Stimulated activated CD4-positive, alpha-beta T cell treated with anti-CD3 and anti-CD28 coated beads, Interleukin-15, amount 100 ng/mL, for 48 hours (primary cell): Measurements from ENCODE around the gene M1AP.
A peak's percentile ranks its signal among the peaks of the same experiment; 100 is the strongest.

ENCODE experiments used
- DNase-seq, 2 donors: peaks; one replicate each; pipeline ENCODE4 v3.0.0-alpha.2; 2020; ENCODE audit warnings: low read depth in 2 of 2

M1AP gene, protein sequence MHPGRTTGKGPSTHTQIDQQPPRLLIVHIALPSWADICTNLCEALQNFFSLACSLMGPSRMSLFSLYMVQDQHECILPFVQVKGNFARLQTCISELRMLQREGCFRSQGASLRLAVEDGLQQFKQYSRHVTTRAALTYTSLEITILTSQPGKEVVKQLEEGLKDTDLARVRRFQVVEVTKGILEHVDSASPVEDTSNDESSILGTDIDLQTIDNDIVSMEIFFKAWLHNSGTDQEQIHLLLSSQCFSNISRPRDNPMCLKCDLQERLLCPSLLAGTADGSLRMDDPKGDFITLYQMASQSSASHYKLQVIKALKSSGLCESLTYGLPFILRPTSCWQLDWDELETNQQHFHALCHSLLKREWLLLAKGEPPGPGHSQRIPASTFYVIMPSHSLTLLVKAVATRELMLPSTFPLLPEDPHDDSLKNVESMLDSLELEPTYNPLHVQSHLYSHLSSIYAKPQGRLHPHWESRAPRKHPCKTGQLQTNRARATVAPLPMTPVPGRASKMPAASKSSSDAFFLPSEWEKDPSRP

DNA sequence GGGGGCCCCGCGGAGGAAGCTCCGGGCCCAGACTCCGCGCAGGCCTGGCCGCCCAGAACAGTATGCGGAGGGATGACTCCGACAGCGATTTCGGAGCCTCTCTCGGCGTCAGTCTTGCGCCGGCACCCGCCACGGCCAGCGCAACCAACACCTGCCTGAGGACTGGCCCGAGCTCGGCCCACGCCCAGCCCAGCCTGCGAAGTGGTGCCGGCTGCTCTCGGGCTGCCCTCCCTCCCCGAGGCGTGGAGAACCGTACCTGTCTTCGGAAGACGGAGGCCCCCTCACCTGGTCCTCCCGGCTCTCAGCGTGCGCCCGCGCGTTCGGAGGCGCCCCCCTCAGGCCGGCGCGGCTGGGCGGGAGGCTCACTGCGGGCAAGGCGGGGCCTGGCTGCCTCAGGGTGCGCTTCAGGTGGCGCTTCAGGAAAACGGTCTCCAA is at the start of gene M1AP:
Gene M1AP, minus strand, starts transcription at position 322 of the 435 bp plus-strand sequence. CDS start 8,055 bp downstream, outside the sequence.
- DNase-seq = peak in 1 of 2 donors; percentile 3

DNA sequence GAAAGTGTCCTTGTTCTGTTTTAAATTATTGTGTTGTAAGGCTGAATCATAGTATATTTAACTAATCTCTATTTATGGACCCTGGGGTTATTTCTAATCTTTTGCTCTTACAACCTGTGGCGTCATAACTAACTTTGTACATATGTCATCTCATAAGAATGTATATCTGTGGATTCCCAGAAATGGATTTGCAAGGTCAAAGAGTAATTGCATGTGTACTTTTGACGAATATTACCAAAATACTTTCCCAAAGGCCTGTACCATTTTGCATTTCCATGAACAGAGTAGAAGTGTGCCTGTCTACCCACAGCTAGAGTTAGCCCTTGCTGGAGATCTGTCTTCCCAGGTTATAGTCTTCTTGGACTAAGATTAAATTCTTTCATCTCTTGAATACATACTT is 48.7 kb upstream of the M1AP start:
- no peak for DNase-seq

DNA sequence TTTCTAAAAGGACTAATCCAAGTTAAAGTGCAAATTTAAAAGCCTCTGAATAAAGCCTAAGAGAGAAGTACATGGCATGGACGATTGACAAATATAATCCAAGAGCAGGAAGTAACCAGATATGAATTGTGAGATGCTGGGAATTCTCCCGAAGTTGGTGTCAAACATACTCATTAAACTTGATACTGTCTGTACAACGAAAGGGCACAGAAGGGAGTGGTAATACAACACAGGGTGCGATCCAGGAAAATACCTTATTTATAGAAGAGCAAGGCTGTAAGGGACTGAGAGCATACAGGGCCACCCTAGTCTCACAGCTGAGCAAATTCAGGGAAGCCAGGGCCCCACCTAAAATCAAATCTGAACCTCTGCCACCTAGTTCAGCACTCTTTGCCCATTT is 47.5 kb upstream of the M1AP start:
- DNase-seq = no peak

DNA sequence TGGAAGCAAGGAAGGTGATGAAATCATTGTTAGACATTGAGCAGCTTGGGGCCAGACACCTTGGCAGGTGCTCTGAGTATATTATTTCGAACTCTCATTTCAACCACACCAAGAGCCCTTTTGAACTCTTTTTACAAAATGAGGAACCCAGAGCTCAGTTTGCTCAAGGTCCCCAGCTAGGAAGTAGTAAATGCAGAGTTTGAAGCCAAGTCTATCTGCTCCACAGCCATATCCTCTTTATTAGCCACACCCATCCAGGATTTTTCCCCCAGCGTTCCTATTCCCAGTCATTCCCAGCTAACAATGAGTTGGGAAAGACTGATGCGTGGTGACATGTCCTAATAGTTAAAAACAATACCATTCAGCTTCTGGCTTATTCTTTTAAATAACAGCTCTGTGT is 46.2 kb upstream of the M1AP start:
- no peak for DNase-seq

DNA sequence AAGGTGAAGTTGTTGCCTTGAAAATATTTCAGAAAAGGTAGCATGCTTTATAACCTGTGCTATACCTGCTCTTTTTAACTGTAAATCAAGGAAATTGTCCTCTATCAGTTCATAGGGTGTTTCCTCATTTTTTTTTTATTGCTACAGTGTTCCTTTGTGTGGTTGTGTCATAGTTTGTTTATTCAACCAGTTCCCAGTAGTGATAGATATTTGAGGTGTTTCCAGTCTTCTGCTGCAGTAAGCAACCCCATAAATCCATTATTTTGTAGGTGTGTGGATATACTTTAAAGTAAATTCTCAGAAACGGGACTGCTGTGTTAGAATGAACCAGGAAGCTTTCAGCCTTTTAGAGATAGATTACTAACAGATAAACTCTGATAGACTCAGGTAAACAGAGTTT is 45.5 kb upstream of the M1AP start:
- no peak for DNase-seq

DNA sequence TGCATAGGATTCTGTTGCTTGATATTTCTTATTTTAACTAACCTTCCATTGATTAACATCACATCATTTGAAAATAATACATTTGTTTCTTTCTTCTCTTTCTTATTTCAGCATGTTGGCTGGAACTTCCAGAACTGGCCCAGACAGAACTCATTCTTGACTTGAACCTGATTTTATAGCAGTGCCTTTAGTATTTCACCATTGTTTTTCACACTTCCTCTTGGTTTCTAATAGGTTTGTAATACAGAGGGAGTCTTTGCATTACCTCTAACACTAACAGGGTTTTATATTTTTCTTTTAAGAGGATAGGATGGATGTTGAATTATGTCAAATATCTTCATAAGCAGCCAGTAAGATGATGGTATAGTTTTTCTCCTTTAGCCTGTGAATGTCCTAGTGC is 45.1 kb upstream of the M1AP start:
- DNase-seq = no peak

DNA sequence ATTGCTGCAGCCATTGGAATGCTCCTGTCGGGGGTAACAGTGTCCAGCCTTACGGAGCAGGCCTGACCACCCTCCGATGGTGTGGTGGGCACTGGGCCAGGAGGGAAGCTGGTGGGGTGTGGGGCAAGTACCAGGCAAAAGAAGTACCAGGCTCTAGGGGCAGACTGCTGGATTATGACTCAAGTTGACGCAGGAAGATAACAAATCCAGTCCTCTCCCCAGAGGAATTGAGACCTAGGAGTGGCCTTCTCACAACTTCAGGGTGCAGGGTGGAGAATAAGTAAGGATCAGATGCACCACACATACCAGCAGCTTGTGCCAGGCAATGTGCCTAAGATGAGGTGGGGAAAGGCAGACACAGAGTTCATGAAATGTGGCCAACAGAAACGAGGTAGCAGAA is 43.8 kb upstream of the M1AP start:
- no peak for DNase-seq

DNA sequence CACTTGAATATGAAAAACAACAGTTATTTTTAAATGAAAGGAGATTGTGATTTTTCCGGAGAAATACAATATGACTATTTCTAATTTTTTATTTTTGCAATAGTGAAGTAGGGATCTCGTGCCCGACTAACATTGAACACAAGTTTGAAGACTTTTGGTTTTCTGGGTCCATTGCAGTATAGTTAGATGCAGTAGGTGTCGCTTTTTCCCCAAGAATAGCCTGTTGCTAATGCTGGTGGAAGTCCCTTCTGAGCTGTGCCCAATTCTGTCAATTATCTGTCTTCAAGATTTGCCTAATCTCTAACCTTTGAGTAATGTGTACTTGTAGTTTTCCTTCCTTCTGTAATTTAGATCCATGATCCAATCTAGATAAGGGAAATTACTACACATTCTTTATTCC is 42.4 kb upstream of the M1AP start:
- no peak for DNase-seq

DNA sequence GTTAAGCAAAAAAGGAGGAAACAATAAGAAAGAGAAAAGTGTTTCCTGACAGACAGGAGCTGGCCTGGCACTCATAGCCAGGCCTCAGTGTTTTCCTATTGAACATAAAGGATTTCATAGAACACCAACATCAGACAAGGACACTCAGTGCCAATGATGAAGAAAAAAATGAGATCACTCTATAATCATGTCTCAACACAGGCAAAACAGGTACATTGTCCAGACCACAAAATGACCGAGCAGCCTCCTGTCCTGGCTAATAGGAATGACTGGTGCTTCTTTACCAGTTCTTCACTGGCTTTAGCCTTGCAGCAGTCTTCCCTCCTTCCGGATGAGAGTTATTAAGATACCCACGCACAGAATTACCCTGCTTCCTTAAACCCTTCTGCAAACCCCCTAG is 41.5 kb upstream of the M1AP start:
- no peak for DNase-seq

DNA sequence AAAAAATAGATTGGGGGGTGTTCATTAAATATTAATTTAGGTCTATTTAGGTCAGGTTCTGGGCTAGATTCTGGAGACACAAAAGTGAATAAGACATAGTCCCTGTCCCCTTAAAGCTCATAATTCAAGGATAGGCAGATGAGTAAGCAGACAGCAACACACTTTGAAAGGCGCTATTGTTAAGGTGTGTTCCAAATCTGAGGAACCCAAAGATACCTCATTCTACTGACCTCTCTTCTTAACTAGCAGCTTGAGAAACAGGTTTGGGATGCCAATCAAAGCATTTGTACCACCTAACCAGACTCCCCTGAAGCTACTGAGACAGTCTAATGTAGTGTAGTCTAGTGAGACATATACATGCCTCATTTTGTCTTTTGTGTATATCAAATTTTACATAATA is 40.8 kb upstream of the M1AP start:
- DNase-seq = no peak

DNA sequence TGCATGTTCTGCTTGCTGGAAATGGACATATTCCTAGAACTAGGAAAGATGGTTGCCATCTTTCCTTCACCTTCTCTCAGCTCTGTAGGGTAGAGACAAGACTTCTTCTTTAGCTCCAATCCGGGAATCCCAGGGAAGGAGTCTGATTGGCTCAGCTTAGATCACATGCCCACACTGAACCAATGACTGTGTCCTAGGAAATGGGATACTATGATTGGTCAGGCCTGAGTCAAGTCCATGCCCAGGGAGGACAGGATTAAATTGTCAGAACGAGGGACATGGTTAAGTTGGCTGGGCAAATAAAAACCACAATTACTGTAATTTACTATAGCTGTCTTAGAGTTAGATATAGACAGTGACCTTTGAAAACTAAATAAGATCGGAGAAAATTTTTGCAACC is 37.3 kb upstream of the M1AP start:
- DNase-seq = no peak

DNA sequence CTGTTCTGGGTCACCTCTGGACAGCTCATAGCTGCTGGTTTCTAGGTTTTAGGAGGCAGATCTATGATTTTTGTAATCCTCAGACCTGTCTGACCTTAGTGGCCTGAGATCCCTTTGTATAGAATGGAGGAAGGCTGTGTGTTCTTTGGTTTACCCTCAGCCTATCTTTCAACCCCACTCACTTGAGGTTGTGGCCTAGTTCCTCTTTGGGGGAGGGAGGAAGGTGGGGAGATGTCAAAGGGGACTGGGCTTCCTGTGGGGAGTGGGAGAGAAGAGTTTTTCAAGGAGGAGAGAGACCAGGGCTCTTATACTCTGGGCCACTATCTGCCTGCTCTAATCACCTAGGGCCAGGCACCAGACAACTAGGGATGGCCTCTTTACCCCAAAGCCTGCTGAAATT is 34.4 kb upstream of the M1AP start:
- DNase-seq = no peak

DNA sequence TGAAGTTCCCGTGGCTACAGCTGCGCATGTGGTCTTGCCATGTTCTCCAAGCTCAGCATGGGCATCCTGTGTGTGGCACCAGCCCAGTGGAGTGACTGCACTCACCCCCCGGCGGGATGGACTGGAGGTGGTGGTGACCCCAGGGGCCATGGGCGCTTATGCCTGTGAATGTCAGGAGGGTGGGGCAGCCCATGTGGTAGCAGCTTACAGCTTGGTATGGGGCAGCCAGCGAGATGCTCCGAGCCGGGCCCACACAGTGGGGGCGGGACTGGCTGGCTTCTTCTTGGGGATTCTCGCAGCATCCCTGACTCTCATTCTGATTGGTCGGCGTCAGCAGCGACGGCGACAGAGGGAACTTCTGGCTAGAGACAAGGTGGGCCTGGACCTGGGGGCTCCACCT is 31.5 kb upstream of the M1AP start:
- no peak for DNase-seq

DNA sequence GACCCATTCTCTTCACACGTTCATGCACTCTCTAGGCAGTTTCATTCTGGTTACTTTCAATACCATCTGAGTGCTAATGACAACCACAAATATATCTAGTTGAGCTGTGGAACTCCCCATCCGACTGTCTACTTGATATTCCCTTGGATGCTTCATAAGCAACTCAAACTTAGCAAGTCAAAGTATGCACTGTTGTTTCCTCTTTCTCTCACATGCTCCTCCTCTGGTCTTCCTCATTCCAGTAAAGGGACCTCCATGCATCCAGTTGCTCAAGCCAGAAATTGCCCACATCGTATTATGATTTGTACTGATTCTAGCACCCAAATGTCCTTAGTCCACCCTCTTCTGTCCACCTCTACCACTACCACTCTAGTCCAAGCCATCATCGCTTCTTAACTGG is 28.2 kb upstream of the M1AP start:
- DNase-seq = no peak

DNA sequence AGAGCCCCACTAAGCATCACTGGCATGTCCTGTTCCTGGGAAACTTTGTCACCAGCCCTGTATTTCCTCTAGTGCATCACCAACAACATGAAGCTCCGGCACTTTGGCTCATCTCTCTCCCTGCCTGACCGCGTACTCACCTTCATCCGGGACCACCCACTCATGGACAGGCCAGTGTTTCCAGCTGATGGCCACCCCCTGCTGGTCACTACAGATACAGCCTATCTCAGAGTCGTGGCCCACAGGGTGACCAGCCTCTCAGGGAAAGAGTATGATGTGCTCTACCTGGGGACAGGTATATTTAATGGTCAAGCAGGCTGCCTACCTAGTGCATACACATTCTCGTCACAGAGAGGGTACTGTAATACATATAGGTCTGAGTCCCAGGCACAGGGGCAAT is 27.0 kb upstream of the M1AP start:
- no peak for DNase-seq

DNA sequence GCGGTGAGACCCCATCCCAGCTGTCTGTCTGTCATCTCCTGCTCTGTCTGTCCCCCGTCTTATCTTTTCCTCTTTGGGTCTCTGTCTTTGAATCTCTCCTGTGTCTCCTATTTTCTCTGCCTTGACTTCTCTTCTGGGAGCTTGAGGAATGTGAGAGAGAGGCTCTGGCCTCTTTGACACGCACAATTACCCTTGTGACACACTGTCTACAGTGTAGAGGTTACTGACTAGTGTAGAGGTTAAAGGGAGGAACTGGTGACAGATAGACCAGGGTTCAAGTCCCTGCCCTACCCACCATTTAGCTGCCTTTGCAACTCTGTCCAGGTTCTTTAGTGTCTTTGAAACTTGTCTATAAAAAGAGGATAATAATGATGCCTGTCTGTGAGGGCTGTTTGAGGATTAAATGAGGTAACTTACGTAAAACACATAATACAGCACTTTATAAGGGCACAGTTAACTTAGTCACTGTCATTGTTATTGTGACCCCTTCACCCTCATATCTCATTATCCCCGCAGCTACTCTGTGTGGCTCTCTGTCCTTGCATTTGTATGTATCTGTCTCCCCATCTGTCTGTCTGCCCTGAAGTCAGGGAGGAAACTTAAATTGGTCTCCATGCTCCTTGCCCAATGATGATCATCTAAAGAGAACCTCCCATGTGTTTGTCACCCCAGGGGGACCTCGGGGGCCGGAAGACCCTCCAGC is 25.8 kb upstream of the M1AP start:
- DNase-seq = no peak

DNA sequence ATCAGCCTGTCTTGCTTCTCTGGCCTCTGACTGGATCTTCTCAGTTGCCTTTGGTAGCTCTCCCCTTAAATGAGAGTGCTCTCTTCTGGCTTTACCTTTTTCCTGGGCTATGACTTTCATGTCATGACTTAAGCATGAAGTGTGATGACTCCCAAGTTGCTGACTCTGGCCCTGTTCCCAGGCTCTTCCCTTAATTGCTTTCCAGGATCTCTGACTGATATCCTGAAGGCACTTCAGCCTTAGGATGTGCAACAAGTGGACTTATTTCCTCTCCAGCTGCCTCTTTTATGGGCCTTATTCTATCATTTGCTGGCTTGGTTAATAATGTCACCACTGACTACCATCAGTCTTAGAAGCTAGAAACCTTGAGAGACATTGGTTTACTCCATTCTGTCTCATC is 23.3 kb upstream of the M1AP start:
- DNase-seq = no peak

DNA sequence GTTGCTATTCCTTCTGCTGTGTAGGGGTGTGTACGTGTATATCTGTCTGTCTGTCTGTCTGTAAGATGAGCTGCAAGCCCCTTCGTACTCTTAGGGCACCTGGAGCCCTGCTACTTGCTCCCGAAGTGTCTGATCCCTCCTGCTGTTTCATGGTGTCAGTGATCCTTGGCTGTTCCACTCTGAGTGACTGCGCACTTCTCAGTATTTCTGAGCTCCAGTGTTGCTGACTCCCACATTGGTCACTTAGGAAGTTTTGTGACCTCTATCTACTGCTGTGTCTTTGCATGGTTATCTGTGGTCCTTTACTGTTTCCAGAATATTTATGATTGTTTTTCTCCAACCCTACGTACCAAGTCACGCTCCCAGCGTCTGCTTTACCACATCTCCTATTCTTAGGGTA is 22.1 kb upstream of the M1AP start:
- no peak for DNase-seq

DNA sequence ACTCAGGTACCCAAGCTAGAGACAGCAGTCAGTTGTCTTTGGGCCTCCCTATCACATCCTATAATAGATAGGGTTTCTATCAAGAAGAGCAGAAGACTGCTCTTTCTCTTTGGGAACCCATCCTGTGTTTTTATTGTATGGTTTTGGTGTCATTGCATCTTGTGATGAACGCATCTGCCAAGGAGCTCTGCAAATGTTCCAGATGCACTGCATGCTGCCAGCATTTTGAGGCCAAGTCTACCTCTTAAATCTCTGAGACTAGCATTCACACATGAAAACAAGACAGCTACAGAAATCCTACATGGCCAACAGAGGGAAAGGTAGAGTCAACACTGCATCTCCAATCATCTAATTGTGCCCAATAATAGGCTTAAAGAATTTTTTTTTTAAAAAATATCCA is 20.0 kb upstream of the M1AP start:
- DNase-seq = no peak

DNA sequence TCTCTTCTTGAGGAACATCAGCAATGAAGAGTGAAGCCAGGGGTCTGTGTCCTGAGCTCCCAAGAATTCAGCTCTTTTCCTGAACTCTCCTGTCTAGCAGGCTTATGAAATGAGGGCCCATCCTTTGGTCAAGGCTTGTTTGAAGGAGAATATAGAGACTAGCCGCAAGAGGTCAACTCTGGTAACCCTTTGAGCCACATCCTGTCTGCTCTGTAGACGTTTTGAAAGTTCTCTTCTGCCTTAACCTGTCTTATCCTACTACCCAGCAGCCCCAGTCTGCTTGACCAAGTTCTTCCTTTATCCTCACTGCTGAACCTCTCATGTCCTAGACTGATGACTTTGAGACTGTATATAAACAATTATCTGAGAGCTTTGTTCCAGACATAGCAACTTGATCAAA is 11.3 kb upstream of the M1AP start:
- DNase-seq = no peak

DNA sequence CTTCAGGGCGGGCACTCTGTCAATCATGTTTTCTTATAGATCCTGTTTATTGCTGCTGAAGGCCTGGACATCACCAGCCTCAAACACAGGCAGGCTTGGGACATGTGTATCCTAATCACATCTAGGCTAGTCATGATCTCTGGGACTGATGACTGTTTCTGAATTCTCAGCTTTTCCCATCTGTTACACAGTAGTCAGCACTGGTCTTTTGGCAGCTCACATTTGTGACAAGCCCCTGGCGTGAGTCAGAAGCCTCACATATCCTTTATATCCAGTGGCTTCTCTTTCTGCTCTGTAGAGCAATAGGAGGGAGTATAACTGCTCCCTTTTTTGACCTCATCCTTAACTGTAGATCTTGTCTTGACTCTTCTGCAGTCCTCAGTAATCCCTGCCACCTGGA is 10.4 kb upstream of the M1AP start:
- no peak for DNase-seq

DNA sequence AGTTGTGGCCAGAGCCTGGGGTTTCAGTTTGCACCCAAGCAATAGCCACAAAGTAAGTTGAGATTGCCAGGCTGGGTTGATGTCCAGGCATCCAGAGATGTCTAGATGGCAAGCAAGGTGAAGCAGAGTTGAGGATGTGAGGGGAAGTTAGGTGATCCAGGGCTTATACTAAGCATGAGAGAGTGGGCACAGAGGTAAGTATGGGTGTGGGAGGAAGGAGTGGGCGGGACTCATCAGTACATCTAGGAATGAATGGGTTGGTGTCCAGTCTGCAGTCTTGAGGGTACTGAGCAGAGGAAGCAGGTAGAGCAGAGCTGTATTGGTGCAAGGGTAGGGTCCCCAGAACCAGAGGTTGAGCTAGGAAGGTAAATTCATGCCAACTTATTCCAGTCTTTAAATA is 7.4 kb upstream of the M1AP start:
- no peak for DNase-seq
